G401 (cell line): ENCODE results near the gene SFTPA2. TPM values are rescaled to one million over a fixed set of nuclear protein-coding genes. Genes with fewer than 3 reads are reported as not detected.
A peak's percentile ranks its signal among the peaks of the same experiment; 100 is the strongest.
"Not testable (repeated sequence)": the region's sequence is repeated elsewhere in the genome, so short reads cannot be mapped to it uniquely, and the experiment has no call there.

Experiments used
- DNase-seq: peaks from one replicate; pipeline ENCODE4 v3.0.0-alpha.2; 2015; ENCODE audit warnings: low spot score
- in situ Hi-C: cut with HindIII; loops from 2 replicates; pipeline ENCODE4 v1.10.0; 2016; ENCODE audit warnings: low sequenced_read_pairs, mixed read lengths
- total RNA-seq: library from RNA; depleted of rRNA; stranded (reverse); fragments of >200 nt; shearing (Covaris generic); gene quantifications from 2 replicates; pipeline ENCODE4 v1.2.3, GENCODE V29; 2014; rRNA removed

SFTPA2 gene
- total RNA-seq: not detected in 2 replicates

DNA sequence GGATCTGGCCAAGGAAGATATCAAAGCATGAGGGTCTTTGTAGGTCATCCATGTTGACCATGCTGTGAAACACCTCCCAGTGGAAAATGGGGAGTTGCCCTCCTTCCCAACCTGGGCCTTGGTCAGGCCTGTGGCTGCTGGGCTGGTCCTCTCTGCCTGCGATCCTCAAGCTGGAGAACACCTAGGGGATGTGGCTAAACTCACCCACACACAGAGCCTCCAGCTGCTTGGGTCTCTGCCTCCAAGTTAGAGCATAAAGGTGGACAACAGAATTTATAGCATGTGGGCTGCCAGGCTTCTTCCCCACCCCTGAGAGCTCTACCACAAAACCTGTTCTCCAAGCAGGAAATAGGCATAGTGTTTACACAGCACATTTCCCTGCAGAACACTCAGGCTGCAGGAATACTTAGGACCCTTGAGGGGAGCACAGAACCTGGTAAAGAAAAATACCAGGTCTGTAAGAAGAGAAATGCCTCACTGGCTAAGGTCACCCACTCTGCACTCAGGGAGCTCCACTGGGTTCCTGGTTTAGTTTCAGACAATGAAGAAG, at the start of gene SFTPA2:
SFTPA2 (minus strand) TSS at position 248 of the 550 bp plus-strand sequence. CDS start 924 bp downstream, outside the sequence.
- DNase-seq: peak; percentile 27
- in situ Hi-C loops: no loop called here

DNA sequence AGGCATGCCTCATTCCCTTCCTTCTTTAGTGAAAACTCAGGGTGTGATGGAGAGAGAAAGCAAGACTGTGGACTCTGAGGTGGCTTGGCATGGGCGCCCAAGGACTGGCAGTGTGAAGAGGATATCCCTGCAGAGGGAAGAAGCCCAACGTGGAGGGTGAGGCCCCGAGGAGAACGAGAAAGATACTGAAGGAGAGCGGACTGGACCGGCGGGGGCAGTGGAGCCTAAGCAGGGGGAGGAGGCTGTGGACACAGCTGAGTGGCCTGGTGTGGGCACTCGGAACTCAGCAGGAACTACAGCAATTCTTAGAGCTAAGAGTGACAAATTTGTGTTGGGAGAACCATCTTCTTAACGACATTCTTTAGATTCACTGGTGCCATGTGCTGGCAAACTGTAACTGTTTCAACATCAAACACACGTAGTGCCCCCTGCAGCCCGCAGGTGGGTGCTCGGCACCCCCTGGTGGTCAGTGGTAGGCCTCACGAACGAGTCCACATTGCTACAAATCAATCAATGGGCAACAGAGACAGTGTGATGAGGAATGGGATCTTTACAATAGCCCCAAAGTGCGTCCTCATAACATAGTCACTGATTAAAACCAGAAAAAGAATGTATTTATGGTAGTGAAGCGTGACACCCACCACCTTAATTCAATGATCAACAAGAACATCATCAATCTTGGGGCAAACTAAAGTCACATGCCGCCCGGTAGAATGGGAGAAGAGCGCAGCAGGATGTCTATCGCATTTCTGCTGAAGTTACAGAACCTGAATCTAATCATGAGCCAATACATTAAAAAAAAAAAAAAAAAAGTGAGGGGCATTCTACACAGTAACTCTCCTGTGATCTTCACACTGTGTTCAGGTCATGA, 48.5 kb upstream of the SFTPA2 start:
- in situ Hi-C loops: no loop called here
- no peak for DNase-seq

DNA sequence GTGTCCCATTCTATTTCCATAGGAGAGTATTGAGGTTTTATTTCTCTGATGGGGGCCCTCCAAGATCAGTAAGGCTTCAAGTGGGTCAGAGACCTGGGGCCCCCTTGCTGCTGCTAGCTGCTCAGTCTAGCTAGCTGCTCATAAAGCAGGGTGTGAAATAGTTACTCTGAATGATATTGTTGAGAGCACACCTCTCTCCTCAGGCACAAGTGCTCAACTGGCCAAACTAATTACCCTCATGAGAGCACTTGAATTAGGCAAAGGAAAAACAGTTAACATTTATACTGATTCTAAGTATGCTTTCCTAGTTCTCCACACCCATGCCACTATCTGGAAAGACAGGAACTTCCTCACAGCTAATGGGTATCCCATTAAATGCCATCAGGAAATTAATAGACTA, 45.1 kb upstream of the SFTPA2 start:
- in situ Hi-C loops: no loop called here

DNA sequence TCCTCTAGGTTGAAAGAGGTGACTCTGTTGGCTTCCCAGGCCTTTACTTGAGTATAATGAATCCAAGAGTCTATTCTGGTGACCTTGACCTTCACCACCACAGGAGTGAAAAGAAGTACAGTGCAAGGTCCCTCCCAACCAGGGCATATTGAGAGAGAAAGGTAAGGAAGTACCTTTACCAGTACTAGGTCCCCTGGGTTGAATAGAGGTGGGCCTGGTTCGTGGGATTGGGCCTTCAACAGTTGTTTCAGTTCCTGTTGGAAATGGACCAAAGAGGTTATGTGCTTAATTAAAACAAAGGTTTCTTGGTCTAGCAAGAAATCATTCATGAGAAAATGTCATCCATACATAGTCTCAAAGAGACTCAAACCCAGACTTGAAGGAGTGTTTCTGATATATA, 44.1 kb upstream of the SFTPA2 start:
- in situ Hi-C loops: no loop called here
- no peak for DNase-seq

More for the DNA sequence above, 45.1 kb upstream of the SFTPA2 start:
- DNase-seq: no peak

DNA sequence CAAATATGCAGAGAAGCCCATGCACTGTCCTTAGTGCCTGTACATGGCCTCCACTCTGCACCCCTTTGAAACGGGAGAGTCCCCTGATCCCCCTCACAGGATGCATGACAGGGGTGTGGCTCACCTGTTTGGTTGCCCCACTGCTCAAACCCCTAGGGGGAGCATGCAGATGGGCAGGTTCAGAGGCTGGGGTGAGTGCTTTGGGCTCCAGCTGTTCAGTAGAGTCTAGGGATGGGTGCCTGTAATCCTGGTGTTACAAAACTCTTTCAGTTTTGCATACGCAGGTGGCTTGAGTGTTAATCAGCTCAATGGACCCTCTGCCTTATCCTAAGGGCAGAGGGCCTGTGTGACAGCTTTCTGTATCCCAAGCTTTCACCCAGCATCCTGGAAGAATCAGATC, 42.7 kb upstream of the SFTPA2 start:
- in situ Hi-C loops: no loop called here

DNA sequence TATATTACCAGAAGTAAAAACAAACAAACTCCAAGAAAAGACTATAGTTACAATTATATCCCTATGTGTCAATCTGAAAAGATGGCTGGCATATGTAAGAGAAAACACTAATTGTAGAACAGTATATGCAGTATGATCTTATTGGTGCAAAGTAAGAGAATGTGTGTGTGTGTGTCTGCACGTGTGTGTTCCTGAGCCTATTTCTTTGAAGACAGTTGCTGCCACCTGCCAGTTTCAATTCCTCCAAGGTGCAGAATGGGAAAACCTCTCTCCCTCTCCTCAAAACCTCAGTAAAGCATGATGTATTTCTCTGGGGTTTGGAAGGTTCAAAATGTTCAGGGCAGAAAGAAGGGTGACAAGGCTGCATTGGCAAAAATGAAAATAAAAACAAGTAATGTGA, 41.7 kb upstream of the SFTPA2 start:
- in situ Hi-C loops: no loop called here
- DNase-seq: no peak

More for the DNA sequence above, 42.7 kb upstream of the SFTPA2 start:
- no peak for DNase-seq

DNA sequence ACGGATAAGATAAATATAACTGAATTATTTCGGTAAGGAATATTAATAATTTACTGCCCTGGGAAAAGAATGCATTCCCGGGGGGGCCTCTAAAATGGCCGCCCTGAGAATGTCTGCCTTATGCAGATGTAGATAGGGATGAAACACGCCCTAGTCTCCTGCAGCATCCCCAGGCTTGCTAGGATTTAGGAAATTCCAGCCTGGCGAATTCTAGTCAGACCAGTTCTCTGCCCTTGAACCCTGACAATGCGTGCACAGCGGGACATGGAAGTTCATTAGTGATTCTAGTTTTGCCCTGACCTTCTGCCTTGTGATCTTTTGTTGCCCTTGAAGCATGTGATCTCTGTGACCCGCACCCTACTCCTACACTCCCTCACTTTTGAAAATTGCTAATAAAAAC, 39.4 kb upstream of the SFTPA2 start:
- in situ Hi-C loops, DNase-seq: not testable (repeated sequence)

DNA sequence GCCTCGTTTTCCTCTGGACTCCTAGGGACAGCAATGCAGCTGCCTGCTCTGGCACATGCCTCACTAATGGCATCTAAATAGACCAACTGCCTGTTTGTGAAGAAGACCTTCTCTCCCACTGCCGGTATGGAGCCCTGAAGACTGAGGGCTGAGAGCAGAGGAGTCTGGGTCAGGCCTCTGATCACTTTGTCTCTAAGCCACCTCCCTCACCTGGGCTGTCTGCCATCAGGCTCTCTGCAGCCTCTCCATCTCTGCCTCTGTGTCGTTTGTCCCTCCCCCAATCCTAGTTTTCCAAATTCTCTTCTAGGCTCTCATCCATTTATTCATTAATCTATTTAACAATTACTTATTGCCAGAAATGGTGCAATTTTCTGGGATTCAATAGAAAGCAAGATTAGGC, 35.3 kb upstream of the SFTPA2 start:
- no peak for DNase-seq
- in situ Hi-C loops: no loop called here

DNA sequence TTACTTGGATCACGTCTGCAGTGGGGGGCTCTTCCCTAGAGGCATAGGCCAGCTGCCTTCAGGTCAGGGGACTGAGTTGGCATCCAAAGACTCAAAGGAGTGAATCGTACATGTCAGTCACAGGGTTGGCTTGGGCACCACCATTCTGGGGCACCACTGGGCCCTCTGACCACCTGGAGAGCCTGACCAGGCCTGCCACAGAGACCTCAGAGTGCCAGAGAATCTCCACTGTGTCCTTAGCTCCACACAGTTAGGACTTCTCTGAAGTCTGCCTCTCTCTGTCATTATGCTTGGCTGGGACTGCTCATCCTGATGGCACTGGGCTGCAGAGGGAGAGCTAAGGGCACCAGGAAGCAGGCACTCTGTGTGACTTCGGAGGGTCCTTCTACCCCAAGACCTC, 34.4 kb upstream of the SFTPA2 start:
- in situ Hi-C loops, DNase-seq: not testable (repeated sequence)

DNA sequence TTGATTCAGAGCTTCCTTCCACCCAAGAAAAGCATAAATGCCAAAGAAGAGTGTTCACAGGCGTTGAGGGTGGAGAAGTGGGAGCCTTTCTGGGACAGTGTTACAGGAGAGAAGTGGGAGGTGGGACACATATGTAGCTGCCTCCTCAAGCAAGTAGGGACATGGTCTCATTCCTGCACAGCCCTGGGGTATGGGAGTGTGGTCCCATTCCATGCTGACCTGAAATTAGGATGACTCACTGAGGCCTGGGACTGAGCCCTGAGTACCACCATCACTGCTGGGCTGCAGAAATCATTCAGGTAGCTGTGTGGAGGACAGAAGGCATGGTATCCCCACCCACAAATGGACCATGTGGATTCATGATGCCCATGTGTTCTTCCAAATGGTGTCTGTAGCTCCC, 33.2 kb upstream of the SFTPA2 start:
- no peak for DNase-seq
- in situ Hi-C loops: no loop called here

DNA sequence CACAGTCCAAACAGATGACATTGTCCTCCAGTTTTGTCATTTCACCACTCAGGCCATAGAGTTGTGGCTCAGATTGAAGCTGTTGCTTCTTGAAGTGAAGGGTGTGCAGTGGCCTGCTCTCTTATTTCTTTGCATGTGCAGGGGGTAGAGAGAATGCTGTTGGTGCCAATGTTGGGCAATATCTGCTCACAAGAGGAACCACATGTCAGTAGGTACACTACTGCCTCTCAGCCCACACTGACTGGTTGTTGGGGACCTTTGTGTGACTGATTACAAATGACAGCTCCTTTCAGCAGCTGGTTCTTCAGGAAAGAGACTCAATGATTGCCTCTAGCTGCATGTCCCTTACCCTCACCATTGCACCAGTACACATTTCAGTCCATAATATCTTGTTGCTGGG, 28.6 kb upstream of the SFTPA2 start:
- in situ Hi-C loops: no loop called here
- no peak for DNase-seq

DNA sequence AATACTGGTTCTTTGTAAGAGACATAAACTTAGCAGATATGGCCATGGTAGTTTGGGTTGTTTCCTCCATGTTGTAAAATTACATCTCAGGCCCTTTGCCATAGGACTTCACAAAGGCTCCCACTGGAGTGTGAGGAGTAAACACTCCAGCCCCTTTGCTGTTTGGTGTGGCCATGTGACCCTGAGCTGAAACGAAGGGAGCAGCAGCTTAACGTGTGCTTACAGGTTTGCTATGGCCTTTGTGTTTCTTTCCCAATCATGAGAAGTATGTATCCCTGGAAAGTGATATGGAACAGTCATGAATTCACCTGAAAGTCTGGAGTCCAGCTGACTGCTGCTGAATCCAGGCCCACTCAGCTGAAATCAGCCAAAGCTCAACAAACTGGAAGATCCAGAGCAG, 26.7 kb upstream of the SFTPA2 start:
- in situ Hi-C loops: no loop called here
- no peak for DNase-seq

DNA sequence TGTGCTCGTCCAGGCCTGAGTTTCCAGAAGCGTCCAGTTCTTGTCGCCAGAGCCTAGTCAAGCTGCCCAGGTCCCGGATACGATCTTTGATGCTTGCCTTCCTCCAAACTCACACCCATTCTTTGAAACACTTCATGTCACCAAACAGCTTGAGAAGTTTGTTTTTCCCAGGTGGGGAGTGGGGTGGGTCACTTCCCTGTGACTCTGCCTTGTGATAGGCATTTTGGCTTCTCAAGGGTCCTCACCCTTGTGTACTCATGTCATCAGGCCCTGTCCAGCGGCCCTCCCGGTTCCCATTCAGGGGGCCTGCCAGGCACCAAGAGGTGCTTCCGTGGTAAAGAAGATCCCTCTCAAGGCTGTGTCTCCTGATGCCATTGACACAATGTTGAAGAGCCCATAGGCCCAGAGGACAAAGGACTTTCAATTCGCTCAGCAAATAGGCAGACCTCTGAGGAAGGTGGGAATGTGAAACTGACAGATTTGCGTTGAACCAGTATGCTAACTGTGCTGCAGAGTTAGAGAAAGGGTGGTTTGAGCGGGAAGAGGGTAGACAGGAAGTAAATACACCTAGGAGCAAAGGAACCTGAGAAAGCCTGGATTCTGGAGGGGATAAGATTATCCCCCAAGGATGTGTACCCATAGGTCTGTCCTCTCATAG, 25.8 kb upstream of the SFTPA2 start:
- in situ Hi-C loops: no loop called here
- DNase-seq: no peak

DNA sequence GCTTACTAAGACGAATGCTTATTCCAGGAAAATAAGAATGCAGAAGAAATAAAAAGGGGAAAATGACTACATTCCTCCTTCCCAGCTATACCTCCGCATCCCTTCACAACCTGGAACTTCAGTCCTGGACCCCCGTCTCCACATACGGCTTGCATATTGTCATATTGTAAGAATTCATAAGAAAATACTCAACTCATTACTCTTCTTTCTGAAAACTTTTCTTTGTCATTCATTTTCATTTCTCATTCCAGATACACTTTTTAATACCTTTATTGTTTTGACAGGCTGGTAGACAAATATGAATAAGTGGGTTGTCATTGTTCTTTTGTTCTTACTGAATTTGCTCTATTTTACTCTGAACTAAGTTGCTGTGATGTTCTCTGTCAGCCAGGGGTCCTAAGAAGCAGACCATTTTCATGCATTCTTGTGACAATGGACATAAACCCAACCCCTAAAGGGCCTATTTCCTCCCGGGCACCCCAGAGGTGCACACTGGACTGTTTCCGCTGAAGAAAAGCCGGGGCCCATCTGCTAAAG, 23.3 kb upstream of the SFTPA2 start:
- no peak for DNase-seq
- in situ Hi-C loops: no loop called here

DNA sequence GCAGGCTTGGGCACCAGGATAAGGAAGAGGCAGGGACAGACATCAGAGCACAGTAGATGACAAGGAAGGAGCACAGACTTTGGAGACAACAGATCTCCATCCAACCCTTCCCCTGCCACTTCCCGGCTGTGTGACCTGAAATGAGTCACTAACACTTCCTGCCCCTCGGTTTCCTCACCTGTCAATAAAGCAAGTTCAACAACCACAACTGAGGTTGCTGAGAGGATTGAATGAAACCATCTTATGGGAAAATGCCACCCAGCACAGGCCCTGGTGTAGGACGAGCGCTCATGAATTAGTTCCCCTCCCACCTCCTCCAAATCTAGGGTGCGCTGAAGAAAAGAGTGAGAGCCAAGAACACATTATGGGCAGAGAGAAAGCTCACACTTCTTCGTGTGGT, 22.7 kb upstream of the SFTPA2 start:
- DNase-seq, in situ Hi-C loops: not testable (repeated sequence)

DNA sequence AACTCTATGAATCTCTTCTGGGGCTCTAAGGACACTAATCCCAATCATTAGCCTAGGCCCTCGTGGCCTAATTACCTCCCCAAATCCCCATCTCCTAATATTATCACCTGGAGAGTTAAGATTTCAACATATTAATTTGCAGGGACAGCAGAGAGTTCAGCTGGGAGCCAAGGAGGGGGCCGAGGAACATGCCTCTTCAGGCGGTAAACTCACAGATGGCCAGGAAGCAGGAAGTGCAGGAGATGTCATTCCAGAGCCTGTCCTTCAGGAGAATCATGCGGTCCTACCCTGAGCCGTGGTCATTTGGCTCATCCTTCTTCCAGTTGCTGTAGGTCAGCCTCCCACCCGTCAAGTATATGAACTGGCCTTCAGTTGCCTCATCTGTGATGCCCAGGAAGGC, 21.9 kb upstream of the SFTPA2 start:
- peak; percentile 63 for DNase-seq
- in situ Hi-C loops: no loop called here

DNA sequence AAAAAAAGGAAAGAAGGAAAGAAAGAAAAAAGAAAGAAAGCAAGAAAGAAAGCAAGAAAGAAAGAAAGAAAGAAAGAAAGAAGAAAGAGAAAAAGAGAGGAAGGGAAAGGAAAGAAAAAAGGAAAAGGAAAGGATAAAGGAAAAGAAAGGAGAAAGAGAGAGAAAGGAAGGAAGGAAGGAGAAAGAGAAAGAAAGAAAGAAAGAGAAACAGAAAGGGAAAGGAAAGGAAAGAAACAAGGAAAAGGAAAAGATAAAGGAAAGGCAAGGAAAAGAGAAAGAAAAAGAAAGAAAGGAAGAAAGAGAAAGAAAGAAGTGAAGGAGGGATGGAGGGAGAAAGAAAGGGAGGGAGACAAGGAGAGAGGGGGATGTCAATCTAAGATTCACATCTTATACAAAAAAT, 20.8 kb upstream of the SFTPA2 start:
- no peak for DNase-seq
- in situ Hi-C loops: no loop called here

DNA sequence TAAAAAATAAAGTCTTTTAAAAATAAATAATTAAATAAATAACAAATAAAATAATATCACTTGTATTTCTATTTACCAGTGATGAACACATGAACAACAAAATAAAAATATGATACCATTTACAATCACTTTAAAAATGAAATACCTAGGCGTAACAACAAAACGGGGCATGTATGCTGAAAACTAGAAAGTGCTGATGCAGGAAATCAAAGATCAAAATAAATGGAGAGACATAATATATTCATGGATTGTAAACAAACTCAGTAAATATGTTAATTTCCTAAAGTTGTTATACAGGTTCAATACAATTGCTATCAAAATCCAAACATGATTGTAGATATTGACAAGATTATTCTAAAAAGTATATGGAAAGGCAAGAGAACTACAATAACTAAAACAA, 19.2 kb upstream of the SFTPA2 start:
- in situ Hi-C loops: no loop called here

DNA sequence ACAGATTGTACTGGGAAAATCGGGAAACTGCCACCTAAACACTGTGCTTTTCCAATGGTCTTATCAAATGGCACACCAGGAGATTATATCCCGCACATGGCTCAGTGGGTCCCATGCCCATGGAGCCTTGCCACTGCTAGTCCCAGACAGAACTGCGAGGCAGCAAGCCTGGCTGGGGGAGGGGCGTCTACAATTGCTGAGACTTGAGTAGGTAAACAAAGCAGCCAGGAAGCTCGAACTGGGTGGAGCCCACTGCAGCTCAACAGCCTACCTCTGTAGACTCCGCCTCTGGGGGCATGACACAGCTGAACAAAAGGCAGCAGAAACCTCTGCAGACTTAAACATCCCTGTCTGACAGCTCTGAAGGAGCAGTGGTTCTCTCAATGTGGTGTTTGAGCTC, 10.4 kb upstream of the SFTPA2 start:
- DNase-seq, in situ Hi-C loops: not testable (repeated sequence)

More for the DNA sequence above, 19.2 kb upstream of the SFTPA2 start:
- DNase-seq: no peak

DNA sequence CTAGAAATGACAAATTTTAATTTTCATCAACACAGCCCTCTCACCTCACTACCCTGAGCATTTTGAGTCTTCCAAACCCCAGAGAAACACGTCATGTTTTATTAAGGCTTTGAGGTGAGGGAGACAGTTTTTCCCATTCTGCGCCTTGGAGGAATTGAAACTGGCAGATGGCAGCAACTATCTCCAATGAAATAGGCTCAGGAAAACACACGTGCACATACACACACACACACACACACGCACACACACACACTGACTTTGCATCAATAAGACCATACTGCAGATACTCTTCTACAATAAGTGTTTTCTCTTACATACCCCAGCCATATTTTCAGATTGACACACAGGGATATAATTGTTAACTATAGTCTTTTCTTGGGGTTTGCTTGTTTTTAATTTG, 3.2 kb upstream of the SFTPA2 start:
- no peak for DNase-seq

More for the DNA sequence above, 3.2 kb upstream of the SFTPA2 start:
- in situ Hi-C loops: no loop called here
